Left kidney (tissue), 2 donors: ENCODE results near the gene CES4A. TPM values are rescaled to one million over a fixed set of nuclear protein-coding genes. Genes with fewer than 3 reads are reported as not detected.
"Not testable (repeated sequence)": the region's sequence is repeated elsewhere in the genome, so short reads cannot be mapped to it uniquely, and the experiment has no call there.

Experiments
- DNase-seq: peaks from one replicate; pipeline ENCODE4 v3.0.0-alpha.2; 2013
- polyA plus RNA-seq: library from polyadenylated mRNA; unstranded; fragments of 120-200 nt; gene quantifications from one replicate; pipeline ENCODE4 v1.2.1, GENCODE V29; 2013; ENCODE audit not compliant: insufficient read length

CES4A gene
- polyA plus RNA-seq, 1 donor: 12.4 TPM

DNA sequence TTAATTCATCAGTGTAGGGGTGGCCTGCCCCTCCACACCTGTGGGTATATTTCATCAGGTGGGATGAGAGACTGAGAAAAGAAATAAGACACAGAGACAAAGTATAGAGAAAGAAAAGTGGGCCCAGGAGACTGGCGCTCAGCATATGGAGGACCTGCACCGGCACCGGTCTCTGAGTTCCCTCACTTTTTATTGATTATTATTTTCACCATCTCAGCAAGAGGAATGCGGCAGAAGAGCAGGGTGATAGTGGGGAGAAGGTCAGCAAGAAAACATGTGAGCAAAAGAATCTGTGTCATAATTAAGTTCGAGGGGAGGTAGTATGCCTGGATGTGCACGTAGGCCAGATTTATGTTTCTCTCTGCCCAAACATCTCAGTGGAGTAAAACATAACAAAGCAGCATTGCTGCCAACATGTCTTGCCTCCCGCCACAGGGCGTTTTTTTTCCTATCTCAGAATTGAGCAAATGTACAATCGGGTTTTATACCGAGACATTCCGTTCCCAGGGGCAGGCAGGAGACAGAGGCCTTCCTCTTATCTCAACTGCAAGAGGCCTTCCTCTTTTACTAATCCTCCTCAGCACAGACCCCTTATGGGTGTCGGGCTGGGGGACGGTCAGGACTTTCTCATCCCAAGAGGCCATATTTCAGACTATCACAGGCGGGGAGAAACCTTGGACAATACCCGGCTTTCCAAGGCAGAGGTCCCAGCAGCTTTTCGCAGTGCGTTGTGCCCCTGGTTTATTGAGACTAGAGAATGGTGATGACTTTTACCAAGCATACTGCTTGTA lies 32.8 kb upstream of the CES4A start:
- DNase-seq: not testable (repeated sequence)

DNA sequence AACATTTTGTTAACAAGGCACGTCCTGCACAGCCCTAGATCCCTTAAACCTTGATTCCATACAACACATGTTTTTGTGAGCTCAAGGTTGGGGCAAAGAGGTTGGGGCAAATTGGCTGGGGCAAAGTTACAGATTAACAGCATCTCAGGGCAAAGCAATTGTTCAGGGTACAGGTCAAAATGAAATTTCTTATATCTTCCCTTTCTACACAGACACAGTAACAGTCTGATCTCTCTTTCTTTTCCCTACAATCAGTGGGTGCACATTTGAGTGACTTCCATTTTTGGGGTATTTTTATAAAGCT lies 32.3 kb upstream of the CES4A start:
- not testable (repeated sequence) for DNase-seq

DNA sequence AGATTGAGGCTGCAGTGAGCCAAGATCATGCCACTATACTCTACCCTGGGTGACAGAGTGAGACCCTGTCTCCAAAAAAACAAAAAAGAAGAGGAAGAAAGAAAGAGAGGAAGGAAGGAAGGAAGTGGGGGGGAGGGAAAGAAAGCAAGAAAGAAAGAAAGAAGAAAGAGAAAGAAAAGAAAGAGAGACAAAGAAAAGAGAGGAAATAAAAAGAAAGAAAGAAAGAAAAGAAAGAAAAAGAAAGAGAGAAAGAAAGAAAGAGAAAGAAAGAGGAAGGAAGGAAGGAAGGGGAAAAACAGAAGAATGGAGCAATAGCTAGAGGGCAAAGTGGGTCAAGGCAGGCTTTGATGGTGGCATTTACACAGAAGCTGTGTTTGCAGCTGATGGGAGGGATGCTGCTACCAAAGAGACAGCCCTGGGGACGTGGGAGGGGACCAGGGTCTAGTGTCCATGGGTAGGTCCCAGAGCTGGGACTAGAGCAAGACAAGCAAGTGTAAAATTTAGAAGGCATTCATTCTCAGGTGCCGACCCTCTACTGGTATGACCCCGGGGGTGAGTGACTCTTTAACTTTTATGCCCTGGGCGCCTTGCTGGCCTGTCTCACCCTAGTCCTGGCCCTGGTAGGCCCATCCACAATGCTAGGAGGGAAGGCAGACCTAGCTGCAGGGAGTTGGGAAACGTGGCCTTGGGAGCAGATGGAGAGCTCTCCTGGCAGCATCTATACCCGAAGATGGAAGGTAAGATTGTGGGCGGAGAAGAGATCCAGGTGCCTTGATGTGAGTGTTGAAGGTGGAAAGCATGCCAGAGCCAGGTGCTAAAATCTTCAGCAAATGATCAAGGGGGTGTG lies 29.3 kb upstream of the CES4A start:
- no peak for DNase-seq

DNA sequence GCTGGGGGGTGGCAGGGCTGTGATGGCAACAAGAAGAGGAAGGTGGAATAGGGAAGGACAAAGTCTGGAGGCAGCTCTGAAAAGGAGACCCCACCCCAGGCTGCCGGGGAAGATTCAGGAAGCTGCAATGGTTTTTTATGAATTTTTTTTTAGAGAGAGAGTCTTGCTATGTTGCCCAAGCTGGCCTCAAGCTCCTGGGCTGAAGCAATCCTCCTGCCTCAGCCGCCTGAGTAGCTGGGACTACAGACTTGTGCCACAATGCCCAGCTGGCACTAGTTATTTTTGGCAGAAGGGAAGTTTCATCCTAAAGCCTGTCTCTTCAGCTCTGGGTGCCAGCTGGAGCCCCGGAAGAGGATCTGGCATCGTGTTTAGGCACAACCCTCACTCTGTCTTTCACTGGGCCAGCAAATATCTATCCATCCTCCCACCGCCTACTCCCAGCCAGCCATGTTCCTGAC lies 28.7 kb upstream of the CES4A start:
- DNase-seq: no peak

DNA sequence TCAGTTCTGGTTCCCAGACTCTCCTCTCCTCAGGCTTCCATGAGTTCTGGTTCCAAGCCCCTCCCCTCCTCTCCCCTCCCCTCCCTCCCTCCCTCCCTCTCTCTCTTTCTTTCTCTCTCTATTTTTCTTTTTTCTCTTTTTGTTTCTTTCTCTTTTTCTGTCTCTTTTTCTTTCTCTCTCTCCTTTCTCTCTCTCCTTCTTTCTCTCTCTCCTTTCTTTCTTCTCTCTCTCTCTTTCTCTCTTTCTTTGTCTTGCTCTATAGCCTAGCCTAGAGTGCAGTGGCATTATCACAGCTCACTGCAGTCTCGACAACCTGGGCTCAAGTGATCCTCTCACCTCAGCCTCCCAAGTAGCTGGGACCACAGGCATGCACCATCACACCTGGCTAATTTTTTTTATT lies 28.1 kb upstream of the CES4A start:
- no peak for DNase-seq

DNA sequence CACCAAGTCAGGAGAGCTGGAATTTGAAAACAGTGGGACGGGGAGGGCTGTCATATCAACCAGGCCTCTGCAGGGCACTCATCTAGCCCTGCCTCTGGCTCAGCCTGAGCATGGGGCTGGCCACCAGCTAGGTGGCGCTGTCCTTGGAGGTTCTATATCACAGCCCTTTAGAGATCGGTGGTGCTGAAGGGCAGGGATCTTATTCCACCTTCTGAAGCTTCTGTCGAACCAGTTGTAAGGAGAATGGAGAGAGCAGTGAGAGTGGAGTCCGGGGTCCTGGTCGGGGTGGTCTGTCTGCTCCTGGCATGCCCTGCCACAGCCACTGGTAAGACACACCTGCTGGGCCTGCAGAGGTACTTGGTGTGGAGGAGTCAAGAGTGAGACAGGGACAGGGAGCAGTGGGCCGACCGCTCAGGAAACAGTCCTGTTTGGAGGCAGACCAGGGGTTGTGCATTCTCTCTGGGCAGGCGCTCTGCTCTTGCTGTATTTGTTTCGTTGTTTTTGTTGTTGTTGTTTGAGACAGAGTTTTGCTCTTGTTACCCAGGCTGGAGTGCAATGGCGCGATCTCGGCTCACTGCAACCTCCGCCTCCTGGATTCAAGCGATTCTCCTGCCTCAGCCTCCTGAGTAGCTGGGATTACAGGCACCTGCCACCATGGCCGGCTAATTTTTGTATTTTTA lies 27.2 kb upstream of the CES4A start, which contains the start of gene CES3:
Gene CES3, plus strand, starts transcription at position 202 of the 680 bp plus-strand sequence. Its CDS starts 42 bp downstream, at position 244.
- DNase-seq: peak; percentile 46

DNA sequence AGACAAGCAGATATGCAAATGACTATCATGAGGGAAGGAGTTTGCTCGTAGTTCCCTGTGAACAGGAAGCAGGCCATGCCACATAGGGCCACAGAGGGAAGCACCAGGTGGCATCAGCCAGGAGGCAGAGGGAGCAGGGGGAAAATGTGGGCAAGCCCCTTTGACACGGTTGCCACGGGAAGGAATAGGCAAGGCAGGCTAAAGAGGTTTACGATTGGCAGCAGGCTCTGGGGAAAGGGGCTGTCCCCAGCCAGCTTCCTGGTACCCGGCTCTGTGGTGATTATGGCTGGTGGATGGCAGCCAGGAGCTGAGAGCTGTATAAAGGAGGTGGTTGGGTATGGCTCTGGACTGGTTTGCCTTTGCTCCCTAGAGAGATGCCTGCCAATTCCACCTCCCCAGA lies 26.5 kb upstream of the CES4A start:
- DNase-seq: no peak

DNA sequence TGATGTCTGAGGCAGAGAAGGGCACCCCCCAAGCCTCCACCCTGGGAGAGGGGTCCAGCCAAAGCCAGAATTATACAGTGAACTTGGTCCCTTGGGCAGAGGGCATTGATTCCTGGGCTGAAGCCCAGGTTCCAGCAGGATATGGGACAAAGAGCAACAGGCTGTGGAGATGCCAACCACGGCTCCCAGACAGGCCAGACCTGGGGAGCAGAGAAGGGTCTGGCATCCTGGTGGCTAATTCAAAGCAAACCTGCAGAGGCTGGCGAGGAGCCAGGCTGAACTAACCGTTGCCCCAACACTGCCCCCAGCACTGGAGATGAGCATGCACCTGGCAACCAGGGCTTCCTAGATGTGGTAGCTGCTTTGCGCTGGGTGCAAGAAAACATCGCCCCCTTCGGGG lies 24.3 kb upstream of the CES4A start:
- DNase-seq: no peak

DNA sequence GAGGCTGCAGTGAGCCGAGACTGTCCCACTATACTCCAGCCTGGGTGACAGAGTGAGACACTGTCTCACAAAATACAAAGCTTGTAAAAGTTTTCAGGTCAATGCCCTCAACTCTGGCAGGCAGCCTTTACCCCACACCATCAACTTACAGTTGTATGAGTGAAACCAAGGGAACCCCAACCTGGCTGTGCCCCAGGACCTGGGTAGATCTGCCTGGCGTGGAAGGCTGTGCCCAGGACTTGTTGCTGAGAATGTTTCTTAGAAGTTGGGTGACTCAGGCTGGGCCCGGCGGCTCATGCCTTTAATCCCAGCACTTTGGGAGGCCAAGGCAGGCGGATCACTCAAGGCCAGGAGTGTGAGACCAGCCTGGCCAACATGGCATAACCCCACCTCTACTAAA lies 19.5 kb upstream of the CES4A start:
- DNase-seq: no peak

DNA sequence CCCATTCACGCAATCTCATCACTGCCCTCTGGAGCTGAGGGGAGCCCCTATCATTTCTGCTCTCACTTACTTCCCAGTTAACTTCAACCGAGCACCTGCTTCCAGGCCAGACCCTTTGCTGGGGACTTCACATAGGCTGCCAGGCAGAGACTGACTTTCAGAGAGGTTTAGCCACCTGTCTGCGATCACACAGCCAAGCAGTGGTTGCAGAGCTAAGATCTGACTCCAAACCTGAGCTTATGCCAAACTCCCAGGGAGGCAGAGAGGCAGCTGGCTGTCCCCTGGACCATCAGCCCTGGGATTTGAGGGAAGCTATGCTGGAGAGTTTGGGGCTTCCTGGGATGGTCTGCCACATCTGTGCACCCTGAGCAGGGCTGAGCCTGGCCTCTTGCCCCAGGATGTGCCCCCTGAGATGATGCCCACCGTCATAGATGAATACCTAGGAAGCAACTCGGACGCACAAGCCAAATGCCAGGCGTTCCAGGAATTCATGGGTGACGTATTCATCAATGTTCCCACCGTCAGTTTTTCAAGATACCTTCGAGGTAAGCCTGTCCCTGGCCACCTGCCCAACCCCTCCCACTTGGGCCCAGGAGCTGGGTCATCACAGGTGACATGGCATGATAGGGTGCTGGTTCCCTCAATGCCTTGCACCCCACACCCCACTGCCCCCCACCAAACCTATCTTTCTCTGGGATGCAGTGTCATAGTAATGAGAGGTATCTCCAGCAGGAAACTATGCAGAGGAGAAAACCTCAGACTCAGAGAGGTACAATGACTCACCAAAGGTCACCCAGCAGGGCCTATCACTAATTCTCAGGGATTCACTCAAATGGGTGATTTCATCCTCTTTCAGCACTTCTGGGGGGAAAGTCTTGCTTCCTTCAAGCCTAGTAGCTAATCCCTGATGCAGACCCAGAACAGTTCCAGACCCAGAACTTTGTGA lies 17.3 kb upstream of the CES4A start:
- DNase-seq: no peak

DNA sequence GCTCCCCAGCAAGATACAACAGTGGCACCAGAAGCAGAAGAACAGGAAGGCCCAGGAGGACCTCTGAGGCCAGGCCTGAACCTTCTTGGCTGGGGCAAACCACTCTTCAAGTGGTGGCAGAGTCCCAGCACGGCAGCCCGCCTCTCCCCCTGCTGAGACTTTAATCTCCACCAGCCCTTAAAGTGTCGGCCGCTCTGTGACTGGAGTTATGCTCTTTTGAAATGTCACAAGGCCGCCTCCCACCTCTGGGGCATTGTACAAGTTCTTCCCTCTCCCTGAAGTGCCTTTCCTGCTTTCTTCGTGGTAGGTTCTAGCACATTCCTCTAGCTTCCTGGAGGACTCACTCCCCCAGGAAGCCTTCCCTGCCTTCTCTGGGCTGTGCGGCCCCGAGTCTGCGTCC lies 15.4 kb upstream of the CES4A start:
- DNase-seq: no peak

DNA sequence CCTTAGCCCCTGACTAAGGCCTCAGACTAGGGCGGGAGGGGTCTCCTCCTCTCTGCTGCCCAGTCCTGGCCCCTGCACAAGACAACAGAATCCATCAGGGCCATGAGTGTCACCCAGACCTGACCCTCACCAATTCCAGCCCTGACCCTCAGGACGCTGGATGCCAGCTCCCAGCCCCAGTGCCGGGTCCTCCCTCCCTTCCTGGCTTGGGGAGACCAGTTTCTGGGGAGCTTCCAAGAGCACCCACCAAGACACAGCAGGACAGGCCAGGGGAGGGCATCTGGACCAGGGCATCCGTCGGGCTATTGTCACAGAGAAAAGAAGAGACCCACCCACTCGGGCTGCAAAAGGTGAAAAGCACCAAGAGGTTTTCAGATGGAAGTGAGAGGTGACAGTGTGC lies 14.7 kb upstream of the CES4A start:
- no peak for DNase-seq

DNA sequence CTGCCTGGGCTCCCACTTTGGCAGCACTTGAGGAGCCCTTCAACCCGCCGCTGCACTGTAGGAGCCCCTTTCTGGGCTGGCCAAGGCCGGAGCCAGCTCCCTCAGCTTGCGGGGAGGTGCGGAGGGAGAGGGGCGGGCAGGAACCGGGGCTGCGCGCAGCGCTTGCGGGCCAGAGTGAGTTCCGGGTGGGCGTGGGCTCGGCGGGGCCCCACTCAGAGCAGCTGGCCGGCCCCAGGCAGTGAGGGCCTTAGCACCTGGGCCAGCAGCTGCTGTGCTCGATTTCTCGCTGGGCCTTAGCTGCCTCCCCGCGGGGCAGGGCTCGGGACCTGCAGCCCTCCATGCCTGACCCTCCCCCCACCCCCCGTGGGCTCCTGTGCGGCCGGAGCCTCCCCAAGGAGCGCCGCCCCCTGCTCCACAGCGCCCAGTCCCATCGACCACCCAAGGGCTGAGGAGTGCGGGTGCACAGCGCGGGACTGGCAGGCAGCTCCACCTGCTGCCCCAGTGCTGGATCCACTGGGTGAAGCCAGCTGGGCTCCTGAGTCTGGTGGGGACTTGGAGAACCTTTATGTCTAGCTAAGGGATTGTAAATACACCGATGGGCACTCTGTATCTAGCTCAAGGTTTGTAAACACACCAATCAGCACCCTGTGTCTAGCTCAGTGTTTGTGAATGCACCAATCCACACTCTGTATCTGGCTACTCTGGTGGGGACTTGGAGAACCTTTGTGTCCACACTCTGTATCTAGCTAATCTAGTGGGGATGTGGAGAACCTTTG lies 14.0 kb upstream of the CES4A start:
- not testable (repeated sequence) for DNase-seq

DNA sequence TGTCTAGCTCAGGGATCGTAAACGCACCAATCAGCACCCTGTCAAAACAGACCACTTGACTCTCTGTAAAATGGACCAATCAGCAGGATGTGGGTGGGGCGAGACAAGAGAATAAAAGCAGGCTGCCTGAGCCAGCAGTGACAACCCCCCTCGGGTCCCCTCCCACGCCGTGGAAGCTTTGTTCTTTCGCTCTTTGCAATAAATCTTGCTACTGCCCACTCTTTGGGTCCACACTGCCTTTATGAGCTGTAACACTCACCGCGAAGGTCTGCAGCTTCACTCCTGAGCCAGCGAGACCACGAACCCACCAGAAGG lies 13.5 kb upstream of the CES4A start:
- not testable (repeated sequence) for DNase-seq

DNA sequence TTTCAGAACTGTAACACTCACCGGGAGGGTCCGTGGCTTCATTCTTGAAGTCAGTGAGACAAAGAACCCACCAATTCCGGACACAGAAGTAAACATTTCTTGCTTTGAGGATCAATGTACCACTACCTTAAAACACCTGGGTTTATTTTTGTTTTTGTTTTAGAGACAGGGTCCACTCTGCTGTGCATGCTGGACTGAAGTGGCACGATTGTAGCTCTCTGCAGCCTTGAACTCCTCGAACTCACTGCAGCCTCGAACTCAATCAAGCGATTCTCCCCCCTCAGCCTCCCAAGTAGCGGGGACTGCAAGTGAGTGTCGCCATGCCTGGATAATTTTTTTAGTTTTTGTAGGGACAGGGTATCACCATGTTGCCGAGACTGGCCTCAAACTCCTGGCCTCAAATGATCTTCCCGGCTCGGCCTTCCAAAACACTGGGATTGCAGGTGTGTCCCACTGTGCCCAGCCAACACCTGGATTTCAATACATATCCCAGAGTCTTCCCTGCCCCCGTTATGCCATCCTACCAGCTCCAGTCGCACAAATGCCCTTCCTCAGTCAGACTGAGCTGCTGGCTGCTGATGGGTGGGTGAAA lies 13.0 kb upstream of the CES4A start:
- DNase-seq: no peak

DNA sequence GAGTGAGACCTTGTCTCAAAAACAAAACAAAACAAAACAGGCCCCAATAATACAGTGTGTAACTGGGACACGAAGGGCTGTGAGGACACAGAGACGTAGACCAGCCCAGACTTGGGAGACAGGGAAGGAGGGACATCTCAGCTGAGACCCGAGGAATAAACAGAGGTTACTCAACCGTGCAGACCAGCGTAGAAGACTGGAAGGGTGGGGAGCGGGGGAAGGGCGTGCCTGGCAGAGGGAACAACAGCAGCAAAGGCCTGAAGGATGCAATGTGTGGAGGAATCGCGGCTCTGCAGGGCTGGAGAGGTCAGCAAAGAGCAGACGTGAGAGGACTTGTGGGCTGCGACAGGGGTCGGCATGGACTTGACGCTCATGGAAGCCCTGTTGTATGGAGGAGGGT lies 11.6 kb upstream of the CES4A start:
- no peak for DNase-seq

DNA sequence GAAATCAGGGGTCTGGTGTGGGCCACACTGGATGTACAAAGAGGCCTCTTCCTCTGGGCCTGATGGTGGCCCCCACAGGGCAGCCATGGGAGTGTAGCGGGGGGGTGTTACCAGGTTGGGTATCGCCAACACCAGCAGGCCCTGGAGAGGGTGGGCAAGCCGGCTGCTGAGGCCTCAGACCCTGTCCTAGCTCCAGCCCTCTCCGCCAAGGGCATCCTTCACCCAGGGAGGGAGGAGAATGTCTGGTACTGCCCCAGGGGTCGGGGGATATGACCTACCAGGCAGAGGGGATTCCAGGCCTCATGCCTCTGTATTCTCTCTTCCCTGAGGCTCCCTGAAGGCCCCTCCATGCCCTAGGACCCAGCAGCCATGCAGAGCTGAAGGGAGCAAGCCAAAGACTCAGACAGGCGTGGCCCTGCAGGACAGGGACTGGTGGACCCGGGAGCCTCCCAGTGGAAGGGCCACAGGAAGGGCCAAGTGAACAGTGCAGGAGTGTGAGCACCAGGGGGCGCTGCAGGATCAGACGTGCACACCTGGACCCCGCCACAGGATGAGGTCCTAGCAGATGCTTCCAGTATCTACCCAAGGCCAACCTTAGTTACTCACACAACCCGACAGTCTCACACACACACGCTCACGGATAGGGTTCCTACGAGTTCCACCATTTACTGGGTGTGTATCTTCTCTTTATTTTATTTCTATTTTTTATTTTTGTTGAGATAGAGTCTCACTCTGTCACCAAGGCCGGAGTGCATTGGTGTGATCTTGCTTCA lies 10.9 kb upstream of the CES4A start:
- DNase-seq: peak; percentile 71

DNA sequence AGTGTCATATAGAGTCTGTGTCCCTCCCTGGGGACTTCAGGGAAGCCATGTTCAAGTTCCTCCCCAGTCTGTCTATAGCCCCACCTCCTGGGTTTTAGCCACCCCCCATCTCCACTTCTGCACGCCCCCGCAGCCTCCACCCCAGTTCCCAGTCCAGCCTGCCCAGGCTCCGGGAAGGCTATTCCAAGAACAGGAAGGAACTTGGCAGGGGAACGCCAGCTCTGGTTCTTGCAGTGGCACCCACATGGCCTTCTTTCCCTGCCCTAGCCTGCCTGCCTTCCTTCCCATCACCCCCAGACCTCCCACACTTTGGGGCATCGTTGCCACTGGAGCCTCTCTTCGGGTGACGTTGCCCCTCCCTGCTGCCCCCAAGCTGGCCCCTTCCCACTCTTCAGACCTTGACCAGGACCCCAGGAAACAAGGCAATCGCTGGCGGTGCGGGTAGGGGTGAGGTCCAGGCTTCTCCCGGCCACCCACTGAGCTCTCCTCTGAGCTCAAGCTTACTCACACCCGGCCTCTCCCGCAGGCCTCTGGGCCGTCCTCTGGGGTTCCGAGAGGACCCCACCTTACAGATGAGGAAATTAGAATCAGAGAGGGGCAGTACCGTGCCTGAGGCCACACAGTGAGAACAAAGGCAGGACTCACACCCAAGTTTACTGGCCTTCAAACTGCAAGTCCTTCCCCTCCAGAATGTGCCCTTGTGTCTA lies 9.2 kb upstream of the CES4A start:
- DNase-seq: no peak

DNA sequence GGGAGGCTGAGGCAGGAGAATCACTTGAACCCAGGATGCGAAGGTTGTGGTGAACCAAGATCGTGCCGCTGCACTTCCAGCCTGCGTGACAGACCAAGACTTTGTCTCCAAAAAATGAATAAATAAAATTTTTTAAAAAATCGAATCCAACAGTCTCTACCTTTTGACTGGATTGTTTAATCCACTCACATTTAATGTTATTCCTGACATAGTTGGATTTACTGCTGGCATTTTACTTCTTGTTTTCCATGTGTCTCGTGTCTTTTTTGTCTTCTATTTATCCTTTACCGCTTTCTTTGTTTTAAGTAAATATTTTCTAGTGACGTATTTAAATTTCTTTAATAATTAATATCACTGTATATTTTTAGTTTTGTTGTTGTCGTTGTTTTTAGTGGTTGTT lies 5.4 kb upstream of the CES4A start:
- no peak for DNase-seq
